GM23338 (cell line): ENCODE results near the gene LRRC3B. TPM values are rescaled to one million over a fixed set of nuclear protein-coding genes. Genes with fewer than 3 reads are reported as not detected.

Experiments
- ATAC-seq: fragments of 200-7000 bp; cut with Tn5 transposase; 3 replicates; pipeline ENCODE4 v1.9.1; 2020
- DNase-seq: peaks from one replicate; pipeline ENCODE4 v3.0.0-alpha.2; 2015; ENCODE audit warnings: low spot score
- H2AFZ ChIP-seq: fragments of 200-600 bp; sonication (generic); 2 replicates; pipeline ENCODE4 v1.8.0; 2016; ENCODE audit warnings: antibody characterized with exemption, mild to moderate bottlenecking, moderate library complexity
- H3F3A ChIP-seq: fragments of 200-600 bp; sonication (generic); replicated peaks from 2 replicates; pipeline ENCODE4 v1.8.0; 2017; ENCODE audit warnings: antibody characterized with exemption, mixed run types, low read depth
- H3K27ac ChIP-seq: fragments of 200-600 bp; sonication (generic); 2 replicates; pipeline ENCODE4 v1.6.1; 2016; ENCODE audit warnings: low read depth
- H3K27me3 ChIP-seq: fragments of 200-600 bp; sonication (generic); 2 replicates; pipeline ENCODE4 v1.8.0; 2016; ENCODE audit warnings: mild to moderate bottlenecking, mixed run types, moderate library complexity; ENCODE audit not compliant: insufficient read depth
- H3K36me3 ChIP-seq: fragments of 200-600 bp; sonication (generic); 2 replicates; pipeline ENCODE4 v1.8.0; 2016; ENCODE audit warnings: mild to moderate bottlenecking; ENCODE audit not compliant: insufficient read depth
- H3K4me1 ChIP-seq: fragments of 200-600 bp; sonication (generic); 2 replicates; pipeline ENCODE4 v1.8.0; 2016; ENCODE audit warnings: mild to moderate bottlenecking, moderate library complexity; ENCODE audit not compliant: insufficient read depth
- H3K4me2 ChIP-seq: fragments of 200-600 bp; sonication (generic); 2 replicates; pipeline ENCODE4 v1.7.1; 2017; ENCODE audit warnings: mixed run types
- H3K4me3 ChIP-seq: fragments of 200-600 bp; sonication (generic); 2 replicates; pipeline ENCODE4 v1.6.1; 2016; ENCODE audit warnings: mixed run types
- H3K79me2 ChIP-seq: fragments of 200-600 bp; sonication (generic); replicated peaks from 2 replicates; pipeline ENCODE4 v1.8.0; 2017; ENCODE audit warnings: mild to moderate bottlenecking; ENCODE audit not compliant: insufficient read depth
- H3K9me2 ChIP-seq: fragments of 200-600 bp; sonication (generic); 2 replicates; pipeline ENCODE4 v1.8.0; 2017; ENCODE audit not compliant: insufficient read depth
- H4K20me1 ChIP-seq: fragments of 200-600 bp; sonication (generic); replicated peaks from 2 replicates; pipeline ENCODE4 v1.8.0; 2017; ENCODE audit warnings: mild to moderate bottlenecking; ENCODE audit not compliant: insufficient read depth
- H3K27ac Mint-ChIP-seq: 2 replicates; pipeline ENCODE4 v1.8.0; 2020; ENCODE audit warnings: inconsistent platforms, mild to moderate bottlenecking, moderate library complexity, mixed read lengths
- H3K27me3 Mint-ChIP-seq: 3 replicates; pipeline ENCODE4 v1.8.0; 2022; ENCODE audit warnings: low read depth, mild to moderate bottlenecking, moderate library complexity, mixed read lengths, inconsistent platforms; ENCODE audit not compliant: insufficient read depth, poor library complexity
- H3K36me3 Mint-ChIP-seq: 3 replicates; pipeline ENCODE4 v1.8.0; 2021; ENCODE audit warnings: low read depth, mild to moderate bottlenecking, inconsistent platforms, moderate library complexity, mixed read lengths
- H3K4me1 Mint-ChIP-seq: 3 replicates; pipeline ENCODE4 v1.8.0; 2020; ENCODE audit warnings: mild to moderate bottlenecking, inconsistent platforms, mixed read lengths
- H3K4me3 Mint-ChIP-seq: 3 replicates; pipeline ENCODE4 v1.8.0; 2021; ENCODE audit warnings: moderate library complexity, mild to moderate bottlenecking, inconsistent platforms, mixed read lengths
- H3K9me3 Mint-ChIP-seq: 3 replicates; pipeline ENCODE4 v1.8.0; 2020; ENCODE audit warnings: moderate library complexity, mild to moderate bottlenecking, inconsistent platforms, mixed read lengths
- CTCF ChIP-seq, 2 experiments: fragments of 200-600 bp in 1 of 2; sonication (generic) in 1 of 2; conservative IDR thresholded peaks; 2 replicates each; pipeline versions ENCODE4 v1.5.1 to v1.6.1; 2016 to 2017; ENCODE audit warnings: antibody characterized with exemption in 2 of 2, low read depth in 2 of 2, mild to moderate bottlenecking in 2 of 2, moderate library complexity in 1 of 2
- ETS1 ChIP-seq: IDR thresholded peaks from 2 replicates; pipeline ENCODE4 v1.6.1; 2016; ENCODE audit warnings: antibody characterized with exemption
- EZH2phosphoT487 ChIP-seq: fragments of 200-600 bp; sonication (generic); IDR thresholded peaks from one replicate; pipeline ENCODE4 v1.8.1; 2018; ENCODE audit warnings: antibody characterized with exemption; ENCODE audit not compliant: unreplicated experiment
- JUNB ChIP-seq: IDR thresholded peaks from one replicate; pipeline ENCODE4 v1.6.1; 2016; ENCODE audit warnings: antibody characterized with exemption; ENCODE audit not compliant: unreplicated experiment
- NANOG ChIP-seq: IDR thresholded peaks from 2 replicates; pipeline ENCODE4 v1.6.1; 2016; ENCODE audit warnings: antibody characterized with exemption, borderline replicate concordance
- POLR2AphosphoS5 ChIP-seq: IDR thresholded peaks from 2 replicates; pipeline ENCODE4 v1.6.1; 2016; ENCODE audit warnings: antibody characterized with exemption, low read depth
- REST ChIP-seq: IDR thresholded peaks from one replicate; pipeline ENCODE4 v1.6.1; 2018; ENCODE audit warnings: antibody characterized with exemption; ENCODE audit not compliant: unreplicated experiment
- STAT1 ChIP-seq: IDR thresholded peaks from one replicate; pipeline ENCODE4 v1.6.1; 2016; ENCODE audit warnings: antibody characterized with exemption; ENCODE audit not compliant: unreplicated experiment
- ZNF114 ChIP-seq: fragments of 250-450 bp; sonication (Bioruptor Pico); IDR thresholded peaks from 2 replicates; pipeline ENCODE4 v1.5.0; 2020; ENCODE audit warnings: mild to moderate bottlenecking, moderate library complexity
- ZNF331 ChIP-seq: fragments of 250-450 bp; sonication (Bioruptor Pico); IDR thresholded peaks from 2 replicates; pipeline ENCODE4 v1.5.0; 2020; ENCODE audit warnings: low read depth, mild to moderate bottlenecking, moderate library complexity
- ZNF462 ChIP-seq: fragments of 250-450 bp; sonication (Bioruptor Pico); IDR thresholded peaks from 2 replicates; pipeline ENCODE4 v1.5.0; 2020; ENCODE audit warnings: mild to moderate bottlenecking, moderate library complexity
- polyA plus RNA-seq: library from polyadenylated mRNA; unstranded; fragments of >200 nt; fragmentation: Nextera tagmentation; extraction: Ambion mirVana; gene quantifications from 2 replicates; pipeline ENCODE4 v1.2.1, GENCODE V29; 2016
- total RNA-seq: library from RNA; depleted of rRNA; stranded (reverse); fragments of >200 nt; shearing (Covaris generic); gene quantifications from 2 replicates; pipeline ENCODE4 v1.2.3, GENCODE V29; 2014

LRRC3B gene
- total and polyA plus RNA-seq, 2 experiments from 2014 or later, result 7.1 to 13.2 TPM

- Mint-ChIP-seq H3K36me3 (no peaks in the 10 kb centered on the region), H3K4me1 (peaks cover 3% of the 10 kb centered on the region; the same call in 2 of the 3 replicates), H3K9me3 (peaks cover 6% of the 10 kb centered on the region; the same call in 1 of the 3 replicates), H3K27ac (no peak overlapping the region), H3K4me3 (no peak overlapping the region), H3K27me3 (peaks cover 1% of the 10 kb centered on the region)
- Histone ChIP-seq H3K9me2 (0 out of 2 replicates have a peak, but pooled peaks cover 4% of the 10 kb centered on the region), H3K4me3 (no peak overlapping the region), H3K79me2 (no peaks in the 10 kb centered on the region; the same call in 1 of the 2 replicates), H2AFZ (no peak overlapping the region), H4K20me1 (no peaks in the 10 kb centered on the region; the same call in 1 of the 2 replicates), H3K36me3 (no peaks in the 10 kb centered on the region), H3F3A (no peaks in the 10 kb centered on the region), H3K27ac (no peak overlapping the region), H3K4me1 (peaks cover 3% of the 10 kb centered on the region; the same call in 1 of the 2 replicates), H3K27me3 (no peaks in the 10 kb centered on the region), H3K4me2 (no peak overlapping the region)
- DNase-seq (no peak), ATAC-seq (no peak)
- TF ChIP-seq ETS1 (no peak), POLR2AphosphoS5 (no peak), ZNF331 (no peak), ZNF462 (CRISPR knock-in tag) (no peak), CTCF (conservative IDR thresholded peaks at IDR 0.05; ENCODE audit: low read depth in 2 of 2) (no peak), STAT1 (no peak), REST (no peak), EZH2phosphoT487 (no peak), JUNB (no peak), NANOG (no peak), ZNF114 (CRISPR knock-in tag) (no peak)
These were observed 61.3 kb downstream of the LRRC3B start for GRCh38 chr3:26683902-26684301.
